Mucosa of rectum (tissue), 2 donors: ENCODE measurements around the gene COX15.
A peak's percentile ranks its signal among the peaks of the same experiment; 100 is the strongest.
"Not testable (repeated sequence)": the region's sequence is repeated elsewhere in the genome, so short reads cannot be mapped to it uniquely, and the experiment has no call there.

Experiments
- H3K27ac ChIP-seq, 2 donors: one replicate each; pipeline ENCODE4 v1.7.0; 2013; ENCODE audit warnings: inconsistent platforms in 2 of 2, low read depth in 2 of 2, low read length in 2 of 2
- H3K27me3 ChIP-seq, 2 donors: one replicate each; pipeline ENCODE4 v1.7.0; 2013; ENCODE audit warnings: low read length in 2 of 2; ENCODE audit not compliant: control insufficient read depth in 2 of 2, insufficient read depth in 2 of 2
- H3K36me3 ChIP-seq, 2 donors: one replicate each; pipeline ENCODE4 v1.7.0; 2013; ENCODE audit warnings: low read length in 2 of 2; ENCODE audit not compliant: control insufficient read depth in 2 of 2, insufficient read depth in 2 of 2
- H3K4me1 ChIP-seq, 2 donors: one replicate each; pipeline ENCODE4 v1.7.0; 2013; ENCODE audit warnings: low read length in 2 of 2, mild to moderate bottlenecking in 1 of 2; ENCODE audit not compliant: control insufficient read depth in 2 of 2, insufficient read depth in 2 of 2
- H3K4me3 ChIP-seq, 2 donors: one replicate each; pipeline ENCODE4 v1.7.0; 2013; ENCODE audit warnings: low read length in 2 of 2
- H3K9ac ChIP-seq, 2 donors: one replicate each; pipeline ENCODE4 v1.7.0; 2013; ENCODE audit warnings: low read length in 2 of 2, low read depth in 1 of 2, mild to moderate bottlenecking in 1 of 2
- H3K9me3 ChIP-seq, 2 donors: one replicate each; pipeline ENCODE4 v1.7.0; 2013; ENCODE audit warnings: low read length in 2 of 2; ENCODE audit not compliant: control insufficient read depth in 2 of 2
- donor health status: healthy.
- donor health status: Normal muscosa, but diverticular disease.

COX15 gene

GRCh38 chr10:99742701-99743100 is 10.8 kb upstream of the COX15 start:
- H3K4me3 ChIP-seq: no peak overlapping the region
- H3K9ac ChIP-seq: no peak overlapping the region
- H3K9me3 ChIP-seq: peaks cover 0 to 4% of the 10 kb centered on the region in 2 donors
- H3K27ac ChIP-seq: no peak overlapping the region
- no peaks in the 10 kb centered on the region for H3K27me3 ChIP-seq
- peaks cover 45 to 64% of the 10 kb centered on the region in 2 donors for H3K36me3 ChIP-seq
- H3K4me1 ChIP-seq: no peaks in the 10 kb centered on the region

- no peaks in the 10 kb centered on the region for H3K4me1 ChIP-seq
- no peak overlapping the region for H3K9ac ChIP-seq
- no peak overlapping the region for H3K27ac ChIP-seq
- peaks cover 0 to 4% of the 10 kb centered on the region in 2 donors for H3K9me3 ChIP-seq
- H3K36me3 ChIP-seq: peaks cover 40 to 63% of the 10 kb centered on the region in 2 donors
- no peak overlapping the region for H3K4me3 ChIP-seq
- H3K27me3 ChIP-seq: no peaks in the 10 kb centered on the region
Observed at GRCh38 chr10:99742254-99742653, 10.3 kb upstream of the COX15 start.

DNA sequence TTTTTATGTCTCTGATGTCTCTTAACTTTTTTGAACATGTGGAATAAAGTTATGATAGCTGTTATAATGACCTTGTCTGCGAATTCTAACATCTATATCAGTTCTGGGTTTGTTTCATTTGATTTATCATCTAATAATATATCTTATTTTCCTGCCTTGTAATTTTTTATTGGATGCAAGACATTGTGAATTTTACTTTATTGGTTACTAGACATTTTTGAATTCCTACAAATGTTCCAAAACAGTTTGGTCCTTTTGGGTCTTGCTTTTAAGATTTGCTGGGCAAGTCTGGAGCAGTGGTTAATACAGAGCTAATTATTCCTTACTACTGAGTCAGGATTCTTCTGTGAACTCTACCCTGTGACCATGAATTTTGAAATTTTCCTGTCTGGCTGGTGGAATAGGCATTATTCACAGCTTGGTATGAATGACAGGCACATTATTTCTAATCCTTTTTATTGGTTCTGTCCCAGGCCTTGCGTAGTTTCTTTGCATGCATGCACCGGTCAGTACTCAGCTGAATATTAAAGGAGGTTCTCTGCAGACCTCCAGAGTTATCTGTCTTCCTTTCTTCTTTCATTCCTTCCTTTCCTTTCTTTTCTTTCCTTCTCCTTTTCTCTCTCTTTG is 9.1 kb upstream of the COX15 start:
- Histone ChIP-seq H3K27ac (no peak overlapping the region), H3K4me1 (no peaks in the 10 kb centered on the region)

DNA sequence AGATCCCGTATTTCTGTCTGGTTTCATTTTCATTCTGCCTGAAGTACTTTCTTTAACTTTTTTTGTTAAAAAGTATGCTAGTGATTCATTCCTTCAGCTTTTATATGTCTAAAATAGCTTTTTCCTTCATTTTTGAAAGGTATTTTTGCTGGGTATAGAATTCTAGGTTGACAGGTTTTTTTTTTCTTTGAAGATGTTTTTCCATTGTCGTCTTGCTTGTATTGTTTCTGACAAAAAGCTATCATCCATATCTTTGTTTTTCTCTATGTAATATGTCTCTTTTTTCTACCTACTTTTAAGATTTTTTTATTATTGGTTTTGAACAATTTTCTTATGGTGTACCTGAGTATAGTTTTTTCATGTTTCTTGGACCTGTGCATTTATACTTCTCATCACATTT is 8.3 kb upstream of the COX15 start:
- no peak overlapping the region for H3K9ac ChIP-seq
- no peak overlapping the region for H3K4me3 ChIP-seq
- peaks cover 0 to 4% of the 10 kb centered on the region in 2 donors for H3K9me3 ChIP-seq
- peaks cover 36 to 62% of the 10 kb centered on the region in 2 donors for H3K36me3 ChIP-seq
- H3K4me1 ChIP-seq: no peaks in the 10 kb centered on the region
- H3K27ac ChIP-seq: no peak overlapping the region
- no peaks in the 10 kb centered on the region for H3K27me3 ChIP-seq

More for the DNA sequence above, 9.1 kb upstream of the COX15 start:
- H3K9ac ChIP-seq: no peak overlapping the region
- H3K27me3 ChIP-seq: no peaks in the 10 kb centered on the region
- H3K36me3 ChIP-seq: peaks cover 39 to 64% of the 10 kb centered on the region in 2 donors
- no peak overlapping the region for H3K4me3 ChIP-seq
- peaks cover 0 to 4% of the 10 kb centered on the region in 2 donors for H3K9me3 ChIP-seq

GRCh38 chr10:99734111-99734510 is 2.2 kb upstream of the COX15 start:
- H3K9ac ChIP-seq, H3K27ac ChIP-seq, H3K4me3 ChIP-seq, H3K27me3 ChIP-seq, H3K9me3 ChIP-seq, H3K4me1 ChIP-seq: not testable (repeated sequence)
- peaks cover 3 to 14% of the 10 kb centered on the region in 2 donors for H3K36me3 ChIP-seq

DNA sequence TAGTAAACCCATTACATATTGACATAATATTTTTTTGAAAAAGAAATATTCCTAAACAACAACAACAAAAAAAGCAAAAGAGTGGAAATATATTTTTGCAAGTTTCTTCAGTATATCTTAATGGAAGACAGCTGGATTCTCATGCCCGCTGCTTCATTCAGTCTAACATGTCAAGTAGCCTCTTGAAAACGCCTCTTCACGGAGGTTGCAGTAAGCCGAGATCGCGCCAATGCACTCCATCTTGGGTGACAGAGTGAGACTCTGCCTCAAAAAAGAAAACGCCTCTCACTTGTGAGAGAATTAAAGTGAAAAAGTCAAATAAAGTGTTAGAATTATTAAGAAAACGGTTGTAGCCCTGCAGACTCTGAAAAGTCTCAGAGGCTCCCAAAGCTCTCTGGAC is 1.4 kb upstream of the COX15 start:
- H3K27ac ChIP-seq: no peak overlapping the region
- peaks cover 3 to 11% of the 10 kb centered on the region in 2 donors for H3K36me3 ChIP-seq
- peak overlapping the region in 1 of 2 donors; percentile 31 for H3K9ac ChIP-seq
- H3K27me3 ChIP-seq: no peaks in the 10 kb centered on the region
- peak overlapping the region; percentile 11 to 35 for H3K4me3 ChIP-seq
- peaks cover 5 to 6% of the 10 kb centered on the region in 2 donors for H3K4me1 ChIP-seq
- H3K9me3 ChIP-seq: no peaks in the 10 kb centered on the region

DNA sequence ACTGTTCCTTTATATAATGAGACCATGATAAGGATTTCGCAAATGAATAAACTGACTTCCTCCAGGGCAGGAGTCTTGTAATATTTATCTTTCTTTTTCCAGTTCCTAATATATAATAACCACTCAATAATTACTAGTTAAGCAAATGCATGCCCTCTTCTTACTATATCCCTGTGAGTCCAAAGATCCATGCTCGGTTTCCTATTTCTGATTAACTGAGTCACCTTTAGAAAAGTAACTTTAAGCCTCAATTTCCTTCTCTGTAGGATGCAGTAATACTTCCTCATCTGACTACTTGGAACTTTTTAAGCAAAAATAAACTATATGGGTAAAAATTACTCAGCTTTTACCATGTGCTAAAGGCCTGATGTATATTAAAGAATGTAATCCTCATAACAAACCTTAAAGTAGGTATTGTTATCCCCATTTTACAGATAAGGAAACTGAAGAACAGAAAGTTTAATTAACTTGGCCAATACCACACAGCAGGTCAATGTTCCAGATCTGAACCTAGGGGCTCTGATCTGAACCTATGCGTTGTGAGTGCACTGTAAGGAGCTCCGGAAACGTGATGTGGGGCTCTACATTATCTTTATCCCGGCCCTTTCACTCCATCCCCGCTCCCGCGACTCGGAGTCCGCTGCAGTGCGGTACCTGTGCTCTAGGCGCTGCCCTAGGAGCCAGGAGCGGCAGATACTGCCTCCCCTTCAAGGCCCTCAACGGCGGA is 458 bp downstream of the COX15 start:
- no peaks in the 10 kb centered on the region for H3K9me3 ChIP-seq
- H3K4me3 ChIP-seq: peak overlapping the region; percentile 99 to 100
- peak overlapping the region; percentile 93 to 99 for H3K9ac ChIP-seq
- peak overlapping the region; percentile 94 to 96 for H3K27ac ChIP-seq
- peaks cover 6 to 12% of the 10 kb centered on the region in 2 donors for H3K36me3 ChIP-seq
- no peaks in the 10 kb centered on the region for H3K27me3 ChIP-seq
- peaks cover 5 to 6% of the 10 kb centered on the region in 2 donors for H3K4me1 ChIP-seq

- Histone ChIP-seq H3K27me3 (no peaks in the 10 kb centered on the region), H3K4me1 (peaks cover 5 to 6% of the 10 kb centered on the region in 2 donors), H3K4me3 (no peak overlapping the region), H3K9ac (no peak overlapping the region), H3K27ac (no peak overlapping the region), H3K36me3 (peaks cover 15 to 16% of the 10 kb centered on the region in 2 donors), H3K9me3 (no peaks in the 10 kb centered on the region)
Observed at GRCh38 chr10:99730026-99730425, 1.9 kb downstream of the COX15 start.

GRCh38 chr10:99720387-99720786 is 11.5 kb downstream of the COX15 start:
- no peak overlapping the region for H3K9ac ChIP-seq
- H3K4me1 ChIP-seq: no peaks in the 10 kb centered on the region
- no peaks in the 10 kb centered on the region for H3K9me3 ChIP-seq
- no peaks in the 10 kb centered on the region for H3K27me3 ChIP-seq
- peaks cover 55 to 66% of the 10 kb centered on the region in 2 donors for H3K36me3 ChIP-seq
- H3K4me3 ChIP-seq: no peak overlapping the region
- no peak overlapping the region for H3K27ac ChIP-seq

DNA sequence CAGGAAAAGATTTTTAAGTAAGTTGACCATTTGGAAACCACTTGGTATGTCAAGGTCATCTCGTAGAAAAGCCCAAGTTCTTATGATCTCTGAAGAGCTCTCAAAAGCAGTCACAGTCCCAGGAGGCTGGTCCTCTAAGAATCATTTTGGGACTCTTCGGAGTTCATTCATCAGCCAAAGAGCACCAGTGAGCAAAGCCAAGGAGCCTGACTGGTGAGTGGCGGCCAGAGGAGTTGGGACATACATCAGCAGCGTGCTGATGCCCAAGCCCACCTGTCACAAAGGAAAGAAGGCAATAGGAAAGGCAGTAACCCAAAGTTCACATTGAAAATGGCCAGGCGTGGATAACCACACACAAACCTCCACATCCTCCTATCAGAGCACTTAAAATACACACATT is 17.5 kb downstream of the COX15 start:
- Histone ChIP-seq H3K9me3 (no peaks in the 10 kb centered on the region), H3K27ac (no peak overlapping the region), H3K36me3 (peaks cover 45 to 53% of the 10 kb centered on the region in 2 donors), H3K27me3 (no peaks in the 10 kb centered on the region), H3K9ac (no peak overlapping the region), H3K4me3 (no peak overlapping the region), H3K4me1 (no peaks in the 10 kb centered on the region)
